GM19193 (cell line): ENCODE measurements around the gene SDCCAG8.

ENCODE experiments used
- POLR2A ChIP-seq: IDR thresholded peaks from 4 replicates; pipeline ENCODE4 v1.6.1; 2011; ENCODE audit not compliant: insufficient read depth, insufficient read length; ENCODE audit errors: extremely low read depth

SDCCAG8 gene

DNA sequence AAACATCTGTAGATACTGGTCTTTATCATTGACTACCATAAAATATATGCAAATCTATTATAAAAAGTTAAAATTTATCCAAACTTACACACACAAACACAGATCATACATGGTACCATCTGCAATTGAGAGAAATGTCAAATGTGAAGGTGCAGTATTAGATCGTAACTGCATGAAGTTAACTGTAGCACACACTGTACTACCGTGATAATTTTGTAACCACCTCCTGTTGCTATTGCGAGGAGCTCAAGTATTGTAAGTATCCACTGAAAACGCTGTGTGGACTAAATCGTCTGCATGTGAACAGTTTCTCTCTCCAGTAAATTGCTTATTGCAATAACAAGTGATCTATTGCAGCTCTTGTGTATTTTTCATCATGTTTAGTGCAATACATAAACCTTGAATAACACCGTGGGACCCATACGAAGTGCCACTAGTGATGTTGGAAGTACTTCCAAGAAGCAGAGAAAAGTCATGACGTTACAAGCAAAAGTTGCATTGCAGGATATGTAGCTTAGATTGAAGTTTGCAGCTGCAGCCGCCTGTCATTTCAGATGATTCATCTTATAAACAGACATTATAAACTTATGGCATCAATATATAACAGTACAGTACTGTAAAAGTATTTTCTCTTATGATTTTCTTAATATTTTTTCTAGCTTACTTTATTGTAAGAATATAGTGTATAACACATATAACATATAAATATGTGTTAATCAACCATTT, 172.9 kb downstream of the SDCCAG8 start:
- TF ChIP-seq POLR2A: no peak

DNA sequence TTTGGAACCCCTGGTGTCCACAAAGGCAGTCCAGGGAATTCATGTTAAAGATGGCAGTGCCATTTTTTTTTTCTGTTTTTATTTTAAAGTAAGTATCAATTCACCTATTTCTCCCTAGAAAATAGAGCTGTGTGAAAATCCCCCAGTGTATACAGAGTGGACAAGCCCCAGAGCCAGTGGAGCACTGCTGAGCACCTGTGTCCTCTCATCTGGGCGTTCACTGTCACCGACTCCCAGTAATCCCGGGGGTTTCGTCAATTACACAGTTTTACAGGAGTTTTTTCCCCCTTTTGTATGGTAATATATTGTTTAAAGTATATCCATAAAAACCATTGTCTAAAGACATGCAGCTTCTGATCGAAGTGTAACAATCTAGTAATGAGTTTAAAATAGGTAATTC, 175.8 kb downstream of the SDCCAG8 start:
- TF ChIP-seq POLR2A: no peak

DNA sequence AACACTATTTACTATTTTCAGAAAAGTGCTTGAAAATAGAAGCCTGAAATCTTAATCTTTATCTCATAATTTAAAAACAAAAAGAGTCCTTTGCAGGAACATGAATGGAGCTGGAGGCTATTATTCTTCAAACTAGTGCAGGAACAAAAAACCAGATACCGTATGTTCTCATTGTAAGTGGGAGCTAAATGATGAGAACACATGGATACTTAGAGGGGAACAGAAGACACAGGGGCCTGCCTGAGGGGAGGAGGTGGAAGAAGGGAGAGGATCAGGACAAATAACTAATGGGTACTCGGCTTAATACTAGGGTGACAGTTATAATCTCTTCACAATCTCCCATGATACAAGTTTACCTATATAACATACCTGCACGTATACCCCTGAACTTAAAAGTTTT, 176.3 kb downstream of the SDCCAG8 start:
- no peak for TF ChIP-seq POLR2A

DNA sequence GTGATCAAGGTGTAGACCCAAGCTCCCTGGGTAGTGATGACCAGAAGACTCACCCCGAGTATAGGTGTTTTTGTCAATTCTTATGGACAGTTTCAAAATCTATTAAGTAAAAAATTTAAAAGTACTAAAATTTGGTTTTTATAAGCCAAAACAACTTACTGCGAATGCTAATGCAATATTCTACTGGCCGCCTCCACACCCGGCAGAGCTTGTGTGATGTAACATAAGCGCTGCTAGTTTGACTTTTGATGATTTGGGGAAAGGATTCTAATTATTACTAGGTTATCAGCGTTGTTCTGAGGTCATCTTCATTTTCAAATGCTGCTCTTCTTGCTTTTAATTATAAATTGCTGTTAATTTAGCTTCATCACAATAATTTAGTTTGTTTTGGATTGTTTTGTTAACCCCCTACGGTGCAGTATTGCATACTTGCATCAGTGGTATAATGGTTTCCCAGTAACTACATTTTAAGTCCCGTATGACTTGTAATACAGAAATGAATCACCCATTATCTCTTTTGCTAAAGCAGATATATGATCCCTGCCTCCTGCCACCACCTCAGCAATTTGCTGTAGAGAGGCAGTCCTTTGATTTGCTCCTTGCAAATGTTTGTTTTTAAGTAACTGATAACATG, 178.0 kb downstream of the SDCCAG8 start:
- TF ChIP-seq POLR2A: no peak

DNA sequence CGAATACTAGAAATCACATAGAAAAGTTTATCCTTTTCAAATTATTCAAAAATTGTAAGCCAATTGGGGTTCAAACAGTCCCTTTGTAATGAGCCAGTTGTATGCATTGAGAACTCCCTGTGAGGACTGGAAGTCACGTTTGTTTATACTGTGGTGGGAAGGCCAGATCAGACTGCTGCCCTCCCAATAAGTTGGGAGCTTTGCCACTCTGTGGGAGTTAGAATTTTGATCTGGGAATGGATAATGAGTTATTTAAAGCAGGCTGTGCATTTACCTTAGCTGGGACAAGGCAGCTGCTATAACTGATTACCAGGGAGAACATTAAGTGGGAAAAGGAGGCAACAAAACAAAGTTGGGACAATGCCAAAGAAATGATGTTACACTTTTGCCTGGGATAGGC, 178.8 kb downstream of the SDCCAG8 start:
- TF ChIP-seq POLR2A: no peak

DNA sequence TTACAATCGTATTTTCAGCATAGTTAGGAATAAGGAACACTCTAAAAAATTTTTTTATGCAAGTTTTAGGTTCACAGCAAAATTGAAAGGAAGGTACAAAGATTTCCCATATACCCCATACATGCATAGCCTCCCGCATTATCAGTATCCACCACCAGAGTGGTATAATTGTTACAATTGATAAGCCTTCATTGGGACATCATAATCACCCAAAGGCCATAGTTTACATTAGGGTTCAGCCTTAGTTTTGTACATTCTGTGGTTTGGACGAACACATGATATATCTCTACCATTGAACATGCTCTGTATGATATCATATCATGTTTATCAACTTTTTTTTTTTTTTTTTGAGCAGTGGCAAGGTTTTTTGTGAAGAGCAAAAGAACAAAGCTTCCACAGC, 180.0 kb downstream of the SDCCAG8 start:
- TF ChIP-seq POLR2A: no peak

DNA sequence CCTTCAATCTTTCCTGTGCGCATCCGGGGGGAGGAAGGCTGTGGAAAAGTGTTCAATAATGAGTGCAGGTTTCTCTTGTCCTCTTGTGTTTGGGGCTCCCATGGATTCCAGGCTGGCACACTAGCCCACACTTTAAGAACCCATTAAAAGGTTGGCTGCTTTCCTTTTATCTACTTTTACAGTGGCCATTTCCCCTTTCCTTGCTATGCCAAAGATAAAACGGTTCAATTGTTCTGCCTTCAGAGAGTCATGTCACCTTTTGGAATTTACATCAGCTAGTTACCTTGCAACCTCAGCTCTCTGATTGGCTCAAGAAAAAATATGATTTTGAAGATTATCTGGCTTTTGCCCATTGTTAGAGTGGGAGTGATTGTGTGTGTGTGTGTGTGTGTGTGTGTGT, 182.3 kb downstream of the SDCCAG8 start:
- no peak for TF ChIP-seq POLR2A

DNA sequence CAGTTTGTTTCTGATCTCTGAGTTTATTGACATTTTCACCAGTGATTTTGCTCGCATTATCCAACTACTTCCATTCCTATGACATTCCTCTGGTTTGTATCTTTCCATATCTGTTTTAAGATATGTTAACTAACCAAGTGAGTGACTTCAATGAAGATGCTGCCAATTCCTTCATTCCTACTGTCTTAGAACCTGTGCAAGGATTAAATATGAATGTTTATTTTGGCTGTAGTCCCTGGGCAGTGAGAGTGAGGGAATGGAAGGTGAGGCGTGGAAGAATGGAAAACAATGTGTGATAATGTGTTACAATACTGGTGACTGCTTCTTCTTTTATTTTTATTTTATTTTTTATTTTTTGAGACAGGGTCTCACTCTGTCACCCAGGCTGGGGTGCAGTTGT, 183.0 kb downstream of the SDCCAG8 start:
- no peak for TF ChIP-seq POLR2A

DNA sequence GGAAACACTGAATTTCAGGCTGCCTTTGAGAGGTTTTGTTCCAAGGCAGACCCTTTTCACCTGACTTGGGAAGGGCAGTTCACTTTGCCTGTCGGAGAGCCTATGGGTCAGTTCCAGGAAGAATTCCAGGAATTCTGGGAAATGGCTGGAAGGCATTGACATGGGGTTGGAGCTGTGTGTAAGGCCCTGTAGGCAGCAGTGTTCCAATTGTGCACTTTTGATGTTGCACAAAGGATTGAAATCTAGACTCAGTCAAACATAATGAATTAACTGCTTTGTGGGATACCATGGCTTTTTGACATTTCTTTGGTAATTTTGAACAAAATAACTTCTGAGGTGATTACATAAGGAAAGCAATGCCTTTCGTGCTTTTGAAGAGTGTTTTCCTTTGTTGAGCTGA, 184.6 kb downstream of the SDCCAG8 start:
- TF ChIP-seq POLR2A: no peak

DNA sequence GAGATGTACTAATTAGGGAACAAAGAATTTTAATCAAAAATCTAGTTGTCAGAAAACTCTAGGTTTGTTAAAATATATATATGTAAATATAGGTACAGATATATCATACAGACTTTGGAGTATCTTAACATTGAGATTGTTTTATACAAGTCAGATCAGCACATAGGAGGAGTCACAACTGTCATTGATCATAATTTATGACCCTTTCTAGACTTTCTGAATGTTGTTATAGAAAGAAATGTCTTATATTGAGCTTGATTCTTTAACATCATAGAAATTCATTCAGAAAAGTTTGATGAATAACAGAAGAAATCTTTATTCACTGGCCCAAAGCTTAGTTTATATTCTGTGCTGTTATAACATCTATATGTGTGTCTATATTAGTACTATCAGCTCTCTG, 185.8 kb downstream of the SDCCAG8 start:
- TF ChIP-seq POLR2A: no peak

DNA sequence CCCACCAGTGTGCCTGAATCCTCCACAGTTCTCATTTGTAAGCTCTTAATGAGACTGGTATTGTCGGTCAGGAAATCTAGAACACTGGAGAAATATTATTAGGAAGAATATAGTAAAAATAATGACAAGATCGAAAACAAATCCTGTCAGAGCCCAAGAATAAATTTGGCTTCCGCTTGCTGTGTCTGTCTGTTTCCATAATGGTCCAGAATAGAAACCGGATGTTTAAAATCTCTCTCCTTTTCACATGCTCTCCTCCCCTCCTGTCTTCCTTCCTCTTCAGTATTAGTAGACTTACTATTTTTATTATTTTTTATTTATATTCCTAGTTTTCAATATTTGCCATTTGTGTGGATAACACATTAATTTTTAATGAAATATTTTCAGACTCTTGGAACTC, 187.7 kb downstream of the SDCCAG8 start:
- TF ChIP-seq POLR2A: no peak

DNA sequence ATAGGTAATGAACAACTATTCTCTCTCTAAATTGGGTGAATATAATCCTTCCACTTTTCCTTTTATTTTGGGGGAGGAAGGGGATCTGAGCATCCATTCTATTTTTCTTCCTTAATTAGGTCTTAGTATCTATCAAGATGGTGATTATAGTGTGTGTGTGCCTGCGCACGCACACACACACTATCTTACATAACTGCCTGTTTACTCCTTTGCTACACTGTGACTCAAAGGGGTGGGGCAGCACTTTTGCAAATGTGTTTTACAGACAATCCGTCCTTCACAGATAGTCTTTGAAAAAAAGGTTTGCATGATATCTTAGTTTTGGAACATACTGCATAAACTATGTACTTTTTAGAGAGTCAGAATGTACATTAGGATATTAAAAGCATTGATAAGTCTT, 191.5 kb downstream of the SDCCAG8 start:
- TF ChIP-seq POLR2A: no peak

DNA sequence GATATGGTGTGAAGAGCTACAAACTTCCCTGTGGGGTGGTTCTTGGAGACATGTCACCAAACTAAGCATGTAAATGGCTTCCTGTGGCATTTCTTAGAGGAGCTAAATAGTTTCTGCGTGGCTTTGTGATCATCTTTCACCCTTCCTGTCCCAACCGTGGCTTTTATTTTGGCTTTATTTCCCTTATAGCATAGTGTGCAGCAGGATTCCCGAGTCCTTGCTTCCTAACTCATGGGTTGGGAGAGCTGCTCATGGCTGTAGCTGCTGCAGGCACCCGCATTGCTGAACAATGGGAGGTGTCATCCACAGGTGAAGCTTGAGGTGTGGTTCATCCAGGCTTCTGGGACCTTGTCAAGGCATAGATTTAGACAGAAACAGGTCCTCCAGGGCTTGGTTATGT, 192.0 kb downstream of the SDCCAG8 start:
- TF ChIP-seq POLR2A: no peak

DNA sequence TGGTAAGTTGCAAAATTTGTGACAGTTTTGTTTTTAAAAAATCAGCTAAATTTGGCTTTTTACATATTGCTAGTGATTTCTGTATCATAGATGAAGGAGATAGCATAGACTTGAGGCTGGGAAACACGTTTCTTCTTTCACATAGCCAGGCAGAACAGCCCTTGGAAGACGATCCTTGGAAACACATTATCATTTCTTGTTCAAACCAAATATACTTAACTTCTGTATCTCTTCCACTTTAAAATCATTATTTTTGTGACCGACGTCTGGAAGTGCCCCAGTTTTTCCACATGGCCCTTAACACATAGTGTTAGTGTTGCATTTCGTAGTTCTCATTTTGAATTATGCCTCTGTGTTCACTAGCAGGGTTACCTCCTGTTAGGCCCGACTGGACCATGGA, 193.5 kb downstream of the SDCCAG8 start:
- TF ChIP-seq POLR2A: no peak

DNA sequence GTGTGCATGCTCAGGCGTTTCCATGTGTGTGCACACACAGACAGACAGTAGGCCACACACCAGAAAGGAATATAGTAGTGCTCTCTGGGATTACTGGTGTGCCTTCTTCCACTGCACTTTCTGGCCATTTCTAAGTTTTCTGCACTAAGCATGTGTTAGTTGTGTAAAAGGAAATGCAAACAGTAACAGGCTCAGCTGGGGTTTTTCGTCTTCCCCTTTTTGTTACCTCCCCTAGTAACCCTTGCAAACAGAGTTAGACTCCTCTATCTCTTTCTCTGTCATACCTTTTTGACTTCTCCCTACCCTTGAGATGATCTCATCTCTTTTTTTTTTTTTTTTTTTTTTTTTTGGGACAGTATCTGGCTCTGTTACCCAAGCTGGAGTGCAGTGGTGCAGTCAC, 196.3 kb downstream of the SDCCAG8 start:
- TF ChIP-seq POLR2A: no peak

DNA sequence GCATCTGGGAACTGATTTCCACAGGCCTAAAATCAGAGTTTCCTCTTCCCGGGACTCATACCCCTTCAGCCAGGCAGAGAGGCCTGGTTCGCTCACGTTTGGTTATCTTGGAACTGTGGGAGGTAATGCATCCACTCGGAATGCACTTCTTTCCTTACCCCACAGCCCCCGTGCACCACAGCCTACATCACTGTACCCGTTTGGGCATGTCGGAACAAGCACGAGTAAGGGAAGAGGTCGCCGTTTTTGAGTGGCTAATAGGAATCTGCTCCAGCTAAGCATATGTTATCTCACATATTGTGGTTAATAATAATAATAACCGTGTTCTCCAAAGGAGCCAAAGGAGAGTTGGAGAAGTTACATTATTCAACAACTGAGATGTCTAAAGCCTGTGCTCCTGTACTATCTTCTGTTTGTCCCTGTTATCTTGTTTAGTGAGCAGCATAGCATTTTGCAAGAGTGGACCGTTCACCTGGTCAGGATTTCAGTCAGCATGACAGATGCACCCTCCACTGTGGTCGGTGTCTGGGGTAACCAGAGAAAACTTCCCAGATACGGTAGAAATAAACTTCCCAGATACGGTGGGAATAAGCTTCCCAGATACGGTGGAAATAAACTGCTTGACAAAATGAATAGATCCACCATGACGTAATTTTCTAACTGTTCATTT, 198.6 kb downstream of the SDCCAG8 start:
- TF ChIP-seq POLR2A: no peak
